ENCODE results near the gene PGBD5.

PGBD5 gene

GRCh38 chr1:230394134-230394533, 32.0 kb downstream of the PGBD5 start:
- no peak for DNase-seq

GRCh38 chr1:230393722-230394121, 32.4 kb downstream of the PGBD5 start:
- DNase-seq, result no peak

GRCh38 chr1:230392920-230393521, 33.1 kb downstream of the PGBD5 start:
- DNase-seq, result no peak

- DNase-seq, result no peak
Observed at GRCh38 chr1:230392536-230392909, 33.6 kb downstream of the PGBD5 start.

- no peak for DNase-seq
Observed at GRCh38 chr1:230391776-230392535, 34.2 kb downstream of the PGBD5 start.

GRCh38 chr1:230390371-230390770, 35.8 kb downstream of the PGBD5 start:
- DNase-seq, result no peak

GRCh38 chr1:230387876-230388275, 38.3 kb downstream of the PGBD5 start:
- DNase-seq, result no peak

GRCh38 chr1:230387296-230387695, 38.8 kb downstream of the PGBD5 start:
- DNase-seq, result no peak

- DNase-seq, result no peak
Observed at GRCh38 chr1:230386637-230387262, 39.4 kb downstream of the PGBD5 start.

- DNase-seq, result no peak
Observed at GRCh38 chr1:230385930-230386329, 40.2 kb downstream of the PGBD5 start.

- no peak for DNase-seq
Observed at GRCh38 chr1:230385158-230385450, 41.0 kb downstream of the PGBD5 start.

GRCh38 chr1:230384380-230385157, 41.6 kb downstream of the PGBD5 start:
- no peak for DNase-seq

GRCh38 chr1:230383425-230383824, 42.7 kb downstream of the PGBD5 start:
- DNase-seq, result no peak

GRCh38 chr1:230382001-230382491, 44.1 kb downstream of the PGBD5 start:
- no peak for DNase-seq

GRCh38 chr1:230381585-230381984, 44.5 kb downstream of the PGBD5 start:
- no peak for DNase-seq

GRCh38 chr1:230381049-230381467, 45.1 kb downstream of the PGBD5 start:
- DNase-seq, result no peak

- no peak for DNase-seq
Observed at GRCh38 chr1:230379928-230380327, 46.2 kb downstream of the PGBD5 start.

- no peak for DNase-seq
Observed at GRCh38 chr1:230379462-230379861, 46.7 kb downstream of the PGBD5 start.

GRCh38 chr1:230377851-230378250, 48.3 kb downstream of the PGBD5 start:
- DNase-seq, result no peak

GRCh38 chr1:230377324-230377723, 48.8 kb downstream of the PGBD5 start:
- DNase-seq, result no peak

- DNase-seq, result no peak
Observed at GRCh38 chr1:230376296-230376695, 49.8 kb downstream of the PGBD5 start.

- DNase-seq, result no peak
Observed at GRCh38 chr1:230375780-230376179, 50.4 kb downstream of the PGBD5 start.

GRCh38 chr1:230375147-230375546, 51.0 kb downstream of the PGBD5 start:
- DNase-seq, result no peak
